CD14-positive monocyte (primary cell): ENCODE results near the gene P4HA1. TPM values are rescaled to one million over a fixed set of nuclear protein-coding genes. Genes with fewer than 3 reads are reported as not detected.
"Not testable (repeated sequence)": the region's sequence is repeated elsewhere in the genome, so short reads cannot be mapped to it uniquely, and the experiment has no call there.

Experiments
- DNase-seq, 3 donors: peaks; one replicate each; pipeline ENCODE4 v3.0.0-alpha.2; 2011 to 2022
- H2AFZ ChIP-seq: 2 replicates; pipeline ENCODE4 v1.6.0; 2012; ENCODE audit warnings: mild to moderate bottlenecking, low read depth, low read length, inconsistent platforms; ENCODE audit not compliant: insufficient read depth, poor library complexity, severe bottlenecking
- H3K27ac ChIP-seq, 2 donors: 1 replicate in 1 of 2; 2 replicates in 1 of 2; pipeline ENCODE4 v1.5.1; 2012 to 2013; ENCODE audit warnings: low read length in 2 of 2, control low read depth in 1 of 2, inconsistent platforms in 1 of 2, low read depth in 1 of 2, mild to moderate bottlenecking in 1 of 2
- H3K27me3 ChIP-seq, 2 donors: one replicate each; pipeline versions ENCODE4 v1.6.0 to v1.6.1; 2011 to 2013; ENCODE audit warnings: low read length in 2 of 2; ENCODE audit not compliant: control insufficient read depth in 2 of 2, insufficient read depth in 2 of 2
- H3K36me3 ChIP-seq, 2 donors: replicated peaks in 1 of 2; 1 replicate in 1 of 2; 2 replicates in 1 of 2; pipeline versions ENCODE4 v1.5.1 to v1.6.1; 2012 to 2013; ENCODE audit warnings: low read length in 2 of 2, control low read depth in 1 of 2, inconsistent platforms in 1 of 2, mild to moderate bottlenecking in 1 of 2; ENCODE audit not compliant: insufficient read depth in 2 of 2, control insufficient read depth in 1 of 2
- H3K4me1 ChIP-seq, 2 donors: 1 replicate in 1 of 2; 2 replicates in 1 of 2; pipeline versions ENCODE4 v1.5.1 to v1.6.1; 2012 to 2013; ENCODE audit warnings: low read length in 2 of 2, control low read depth in 1 of 2, inconsistent platforms in 1 of 2, mild to moderate bottlenecking in 1 of 2, moderate library complexity in 1 of 2; ENCODE audit not compliant: insufficient read depth in 2 of 2, control insufficient read depth in 1 of 2
- H3K4me2 ChIP-seq: replicated peaks from 2 replicates; pipeline ENCODE3; 2012; ENCODE audit warnings: low read length, moderate library complexity, mild to moderate bottlenecking; ENCODE audit not compliant: poor library complexity, severe bottlenecking; ENCODE audit errors: extremely low read depth
- H3K4me3 ChIP-seq, 3 experiments: fragments of 200-600 bp in 1 of 3; sonication (generic) in 1 of 3; replicated peaks in 1 of 3; 1 replicate in 2 of 3; 2 replicates in 1 of 3; pipeline ENCODE4 v1.5.1; 2011 to 2013; ENCODE audit warnings: low read length in 3 of 3, mild to moderate bottlenecking in 3 of 3, control low read depth in 2 of 3, low read depth in 2 of 3, inconsistent platforms in 1 of 3, moderate library complexity in 1 of 3
- H3K79me2 ChIP-seq: 2 replicates; pipeline ENCODE4 v1.6.0; 2012; ENCODE audit warnings: mild to moderate bottlenecking, control low read depth, inconsistent platforms, low read length, moderate library complexity; ENCODE audit not compliant: insufficient read depth
- H3K9ac ChIP-seq: 2 replicates; pipeline ENCODE4 v1.6.0; 2017; ENCODE audit warnings: low read length, mild to moderate bottlenecking; ENCODE audit not compliant: insufficient read depth, poor library complexity, severe bottlenecking
- H3K9me3 ChIP-seq, 2 donors: replicated peaks in 1 of 2; 1 replicate in 1 of 2; 2 replicates in 1 of 2; pipeline versions ENCODE4 v1.5.1 to v1.6.1; 2012 to 2013; ENCODE audit warnings: low read length in 2 of 2, control low read depth in 1 of 2; ENCODE audit not compliant: control insufficient read depth in 1 of 2, insufficient read depth in 1 of 2
- H4K20me1 ChIP-seq: 2 replicates; pipeline ENCODE4 v1.6.0; 2012; ENCODE audit warnings: mild to moderate bottlenecking, low read length, control low read depth, moderate library complexity; ENCODE audit not compliant: insufficient read depth
- H3K27ac Mint-ChIP-seq, 7 donors: one replicate each; pipeline ENCODE4 v1.8.0; 2020; ENCODE audit warnings: mild to moderate bottlenecking in 7 of 7, mixed read lengths in 7 of 7, moderate library complexity in 6 of 7, inconsistent platforms in 2 of 7
- H3K27me3 Mint-ChIP-seq, 3 donors: one replicate each; pipeline ENCODE4 v1.8.0; 2021 to 2022; ENCODE audit warnings: low read depth in 3 of 3, mild to moderate bottlenecking in 3 of 3, mixed read lengths in 3 of 3, moderate library complexity in 3 of 3, inconsistent platforms in 1 of 3
- H3K36me3 Mint-ChIP-seq, 2 donors: one replicate each; pipeline ENCODE4 v1.8.0; 2020; ENCODE audit warnings: mixed read lengths in 2 of 2, inconsistent platforms in 1 of 2, mild to moderate bottlenecking in 1 of 2
- H3K4me1 Mint-ChIP-seq: one replicate; pipeline ENCODE4 v1.8.0; 2020; ENCODE audit warnings: mild to moderate bottlenecking, mixed read lengths
- H3K4me3 Mint-ChIP-seq, 2 donors: one replicate each; pipeline ENCODE4 v1.8.0; 2020; ENCODE audit warnings: mild to moderate bottlenecking in 2 of 2, mixed read lengths in 2 of 2, moderate library complexity in 1 of 2
- H3K9me3 Mint-ChIP-seq, 7 donors: one replicate each; pipeline ENCODE4 v1.8.0; 2020 to 2022; ENCODE audit warnings: mixed read lengths in 7 of 7, mild to moderate bottlenecking in 6 of 7, moderate library complexity in 6 of 7, inconsistent platforms in 2 of 7
- WGBS: methylation state at CpG from one replicate; pipeline ENCODE4 v1.1.5; 2013; ENCODE audit warnings: missing lambda C conversion rate; ENCODE audit not compliant: insufficient coverage; 5-methylcytosine and 5-hydroxymethylcytosine counted together
- intact Hi-C, 2 donors: fragments of 100-400 bp; cut with micrococcal nuclease; formaldehyde crosslinking; loops; one replicate each; pipeline versions ENCODE4 v1.15.0 to v1.15.1; 2023
- polyA plus RNA-seq, 3 donors: library from polyadenylated mRNA; depleted of rRNA in 1 of 3; unstranded in 2 of 3; stranded (reverse) in 1 of 3; fragments of 300-500 nt in 2 of 3; fragments of >200 nt in 1 of 3; fragmentation: Illumina TruSeq in 2 of 3; gene quantifications; 1 replicate in 2 of 3; 2 replicates in 1 of 3; pipeline ENCODE4 v1.2.3, GENCODE V29; 2012 to 2021
- TF ChIP-seq, protein P1 (sequence below): fragments of 200-600 bp; IDR thresholded peaks from one replicate; pipeline ENCODE4 v1.8.0; 2022; ENCODE audit warnings: antibody characterized with exemption, mild to moderate bottlenecking

The P4HA1 gene
- polyA plus RNA-seq, 3 donors = 20.1 to 44.3 (median 43.9) TPM

DNA sequence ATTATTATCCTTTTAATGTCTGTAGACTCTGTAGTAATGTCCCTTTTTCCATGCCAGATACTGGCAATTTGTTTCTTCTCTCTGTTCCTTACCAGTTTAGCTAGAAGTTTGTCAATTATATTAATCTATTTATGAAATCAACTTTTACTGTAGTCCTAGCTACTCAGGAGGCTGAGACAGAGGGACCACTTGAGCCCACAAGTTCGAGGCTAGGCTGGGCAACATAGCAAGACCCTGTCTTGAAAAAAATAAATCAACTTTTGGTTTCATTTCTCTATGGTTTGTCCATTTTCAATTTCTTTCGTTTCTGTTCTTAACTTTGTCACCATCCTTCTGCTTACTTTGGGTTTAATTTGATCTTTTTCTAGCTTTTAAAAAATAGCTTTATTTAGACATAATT lies 99.6 kb downstream of the P4HA1 start:
- WGBS = 100% methylated on average over 1 of the region's 2 CpGs
- no peak for DNase-seq
- H3K27me3 Mint-ChIP-seq = peaks cover 0 to 1% (median 0%) of the 10 kb centered on the region in 3 donors

DNA sequence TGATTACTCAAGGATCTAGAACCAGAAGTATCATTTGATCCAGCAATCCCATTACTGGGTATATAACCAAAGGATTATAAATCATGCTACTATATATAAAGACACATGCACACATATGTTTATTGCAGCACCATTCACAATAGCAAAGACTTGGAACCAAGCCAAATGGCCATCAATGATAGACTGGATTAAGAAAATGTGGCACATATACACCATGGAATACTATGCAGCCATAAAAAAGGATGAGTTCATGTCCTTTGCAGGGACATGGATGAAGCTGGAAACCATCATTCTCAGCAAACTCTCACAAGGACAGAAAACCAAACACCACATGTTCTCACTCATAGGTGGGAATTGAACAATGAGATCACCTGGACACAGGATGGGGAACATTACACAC lies 101.2 kb downstream of the P4HA1 start:
- H3K4me3 Mint-ChIP-seq, H3K79me2 ChIP-seq, H3K27ac Mint-ChIP-seq, H3K9ac ChIP-seq, H3K27me3 Mint-ChIP-seq, DNase-seq, H3K27me3 ChIP-seq, H3K4me1 Mint-ChIP-seq, intact Hi-C loops, H2AFZ ChIP-seq, H4K20me1 ChIP-seq, H3K9me3 ChIP-seq, H3K4me3 ChIP-seq, H3K36me3 ChIP-seq, H3K27ac ChIP-seq, H3K4me2 ChIP-seq, H3K4me1 ChIP-seq: not testable (repeated sequence)
- peaks cover 9 to 19% of the 10 kb centered on the region in 2 donors for H3K36me3 Mint-ChIP-seq
- peaks cover 5 to 28% (median 13%) of the 10 kb centered on the region in 7 donors for H3K9me3 Mint-ChIP-seq

More for the DNA sequence above, 99.6 kb downstream of the P4HA1 start:
- Mint-ChIP-seq H3K36me3 (peaks cover 12 to 21% of the 10 kb centered on the region in 2 donors), H3K4me1 (no peaks in the 10 kb centered on the region), H3K27ac (no peak overlapping the region), H3K9me3 (peaks cover 3 to 26% (median 11%) of the 10 kb centered on the region in 7 donors), H3K4me3 (no peak overlapping the region)
- H4K20me1 ChIP-seq = no peaks in the 10 kb centered on the region
- TF ChIP-seq, protein P1, sequence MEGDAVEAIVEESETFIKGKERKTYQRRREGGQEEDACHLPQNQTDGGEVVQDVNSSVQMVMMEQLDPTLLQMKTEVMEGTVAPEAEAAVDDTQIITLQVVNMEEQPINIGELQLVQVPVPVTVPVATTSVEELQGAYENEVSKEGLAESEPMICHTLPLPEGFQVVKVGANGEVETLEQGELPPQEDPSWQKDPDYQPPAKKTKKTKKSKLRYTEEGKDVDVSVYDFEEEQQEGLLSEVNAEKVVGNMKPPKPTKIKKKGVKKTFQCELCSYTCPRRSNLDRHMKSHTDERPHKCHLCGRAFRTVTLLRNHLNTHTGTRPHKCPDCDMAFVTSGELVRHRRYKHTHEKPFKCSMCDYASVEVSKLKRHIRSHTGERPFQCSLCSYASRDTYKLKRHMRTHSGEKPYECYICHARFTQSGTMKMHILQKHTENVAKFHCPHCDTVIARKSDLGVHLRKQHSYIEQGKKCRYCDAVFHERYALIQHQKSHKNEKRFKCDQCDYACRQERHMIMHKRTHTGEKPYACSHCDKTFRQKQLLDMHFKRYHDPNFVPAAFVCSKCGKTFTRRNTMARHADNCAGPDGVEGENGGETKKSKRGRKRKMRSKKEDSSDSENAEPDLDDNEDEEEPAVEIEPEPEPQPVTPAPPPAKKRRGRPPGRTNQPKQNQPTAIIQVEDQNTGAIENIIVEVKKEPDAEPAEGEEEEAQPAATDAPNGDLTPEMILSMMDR = no peak
- intact Hi-C loops = no loop called here
- H3K36me3 ChIP-seq = peaks cover 0 to 2% of the 10 kb centered on the region in 2 donors
- no peak overlapping the region for H3K9ac ChIP-seq
- H2AFZ ChIP-seq = no peak overlapping the region
- H3K4me2 ChIP-seq = no peak overlapping the region
- H3K4me1 ChIP-seq = no peaks in the 10 kb centered on the region
- no peaks in the 10 kb centered on the region for H3K27me3 ChIP-seq
- H3K27ac ChIP-seq = no peak overlapping the region
- H3K4me3 ChIP-seq = no peak overlapping the region
- no peaks in the 10 kb centered on the region for H3K79me2 ChIP-seq
- H3K9me3 ChIP-seq = peaks cover 0 to 4% of the 10 kb centered on the region in 2 donors

DNA sequence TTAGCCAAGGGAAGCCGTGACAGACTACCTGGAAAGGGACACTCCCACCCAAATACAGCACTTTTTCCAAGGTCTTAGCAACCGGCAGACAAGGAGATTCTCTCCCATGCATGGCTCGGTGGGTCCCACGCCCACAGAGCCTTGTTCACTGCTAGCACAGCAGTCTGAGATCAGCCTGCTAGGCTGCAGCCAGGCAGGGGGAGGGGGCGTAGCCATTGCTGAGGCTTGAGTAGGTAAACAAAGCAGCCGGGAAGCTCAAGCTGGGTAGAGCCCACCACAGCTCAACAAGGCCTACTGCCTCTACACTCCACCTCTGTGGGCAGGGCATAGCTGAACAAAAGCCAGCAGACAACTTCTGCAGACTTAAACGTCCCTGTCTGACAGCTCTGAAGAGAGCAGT lies 106.9 kb downstream of the P4HA1 start:
- H3K9ac ChIP-seq, DNase-seq, H3K4me2 ChIP-seq, H4K20me1 ChIP-seq, H3K4me1 Mint-ChIP-seq, H3K79me2 ChIP-seq, intact Hi-C loops, H3K27me3 Mint-ChIP-seq, H3K9me3 ChIP-seq, H3K27me3 ChIP-seq, H3K27ac Mint-ChIP-seq, H3K36me3 ChIP-seq, H3K4me3 ChIP-seq, H3K4me1 ChIP-seq, H3K4me3 Mint-ChIP-seq, H2AFZ ChIP-seq, H3K27ac ChIP-seq: not testable (repeated sequence)
- Mint-ChIP-seq H3K9me3 (peaks cover 0 to 19% (median 7%) of the 10 kb centered on the region in 7 donors), H3K36me3 (peaks cover 14 to 28% of the 10 kb centered on the region in 2 donors)
- WGBS = 98% methylated on average over 6 of the region's 7 CpGs

DNA sequence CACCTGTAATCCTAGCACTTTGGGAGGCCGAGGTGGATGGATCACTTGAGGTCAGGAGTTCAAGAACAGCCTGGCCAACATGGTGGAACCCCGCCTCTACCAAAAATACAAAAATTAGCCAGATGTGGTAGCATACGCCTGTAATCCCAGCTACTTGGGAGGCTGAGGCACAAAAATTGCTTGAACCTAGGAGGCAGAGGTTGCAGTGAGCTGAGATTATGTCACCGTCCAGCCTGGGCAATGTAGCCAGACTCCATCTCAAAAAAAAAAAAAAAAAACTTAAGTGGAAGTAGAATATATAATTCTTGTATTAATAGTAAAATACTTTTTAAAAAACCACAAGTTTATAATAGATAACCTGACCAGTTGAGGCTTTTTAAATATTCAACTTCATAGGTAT lies 112.0 kb downstream of the P4HA1 start:
- H4K20me1 ChIP-seq, H3K4me3 Mint-ChIP-seq, H3K27ac ChIP-seq, H3K27me3 ChIP-seq, H3K27ac Mint-ChIP-seq, H3K4me1 Mint-ChIP-seq, H2AFZ ChIP-seq, DNase-seq, H3K4me1 ChIP-seq, H3K9ac ChIP-seq, intact Hi-C loops, H3K4me3 ChIP-seq, H3K36me3 ChIP-seq, H3K79me2 ChIP-seq, H3K27me3 Mint-ChIP-seq, H3K36me3 Mint-ChIP-seq, H3K4me2 ChIP-seq: not testable (repeated sequence)
- H3K9me3 ChIP-seq = peaks cover 13 to 19% of the 10 kb centered on the region in 2 donors
- 100% methylated on average over 1 of the region's 4 CpGs for WGBS
- H3K9me3 Mint-ChIP-seq = peaks cover 9 to 38% (median 28%) of the 10 kb centered on the region in 7 donors
